HG02938 (cell line): ENCODE data around the gene ZBTB20.

Source experiments
- ATAC-seq: cut with Tn5 transposase; IDR thresholded peaks from one replicate; pipeline ENCODE4 v1.9.1; 2021; ENCODE audit warnings: mild to moderate bottlenecking, moderate library complexity; ENCODE audit not compliant: unreplicated experiment

ZBTB20 gene

GRCh38 chr3:114363554-114364202 is 783.4 kb downstream of the ZBTB20 start:
- no peak for ATAC-seq

- no peak for ATAC-seq
These were observed 784.3 kb downstream of the ZBTB20 start for GRCh38 chr3:114362815-114363214.

GRCh38 chr3:114361391-114361790 is 785.7 kb downstream of the ZBTB20 start:
- no peak for ATAC-seq

- no peak for ATAC-seq
These were observed 790.6 kb downstream of the ZBTB20 start for GRCh38 chr3:114356525-114356924.

GRCh38 chr3:114356066-114356465 is 791.0 kb downstream of the ZBTB20 start:
- no peak for ATAC-seq

GRCh38 chr3:114355653-114356052 is 791.4 kb downstream of the ZBTB20 start:
- ATAC-seq: no peak

GRCh38 chr3:114351822-114352145 is 795.3 kb downstream of the ZBTB20 start:
- ATAC-seq: no peak

GRCh38 chr3:114351123-114351821 is 795.8 kb downstream of the ZBTB20 start:
- ATAC-seq: no peak

- no peak for ATAC-seq
These were observed 796.4 kb downstream of the ZBTB20 start for GRCh38 chr3:114350690-114351089.

- ATAC-seq: no peak
These were observed 796.8 kb downstream of the ZBTB20 start for GRCh38 chr3:114350271-114350670.

- ATAC-seq: no peak
These were observed 802.6 kb downstream of the ZBTB20 start for GRCh38 chr3:114344492-114344891.

GRCh38 chr3:114338651-114339357 is 808.3 kb downstream of the ZBTB20 start:
- no peak for ATAC-seq

- ATAC-seq: no peak
These were observed 810.2 kb downstream of the ZBTB20 start for GRCh38 chr3:114336857-114337256.

- ATAC-seq: no peak
These were observed 810.9 kb downstream of the ZBTB20 start for GRCh38 chr3:114336122-114336697.

- ATAC-seq: no peak
These were observed 813.2 kb downstream of the ZBTB20 start for GRCh38 chr3:114333923-114334240.

- ATAC-seq: no peak
These were observed 813.7 kb downstream of the ZBTB20 start for GRCh38 chr3:114333180-114333922.

GRCh38 chr3:114332342-114333179 is 814.5 kb downstream of the ZBTB20 start:
- ATAC-seq: peak; percentile 70

GRCh38 chr3:114331710-114332109 is 815.4 kb downstream of the ZBTB20 start:
- no peak for ATAC-seq

- ATAC-seq: no peak
These were observed 816.1 kb downstream of the ZBTB20 start for GRCh38 chr3:114331007-114331406.

GRCh38 chr3:114329823-114330222 is 817.3 kb downstream of the ZBTB20 start:
- ATAC-seq: no peak
